Measurements from ENCODE around the gene ROBO1. TPM values are rescaled to one million over a fixed set of nuclear protein-coding genes. Genes with fewer than 3 reads are reported as not detected.

The ROBO1 gene
- total and polyA plus RNA-seq, 2 of the 13 experiments (the other 11 are each of a cell fraction or from before 2014, with no cell fraction given) = 52.2 to 71.0 TPM

GRCh38 chr3:78571486-78571885 lies 1196.3 kb downstream of the ROBO1 start (continued):
- no peak for TF ChIP-seq BORCS8-MEF2B (CRISPR knock-in tag; IDR thresholded peaks at IDR 0.05)
- no peak for TF ChIP-seq ARID4A (CRISPR knock-in tag; IDR thresholded peaks at IDR 0.05; ENCODE audit: borderline replicate concordance)
- TF ChIP-seq ZNF10 (CRISPR knock-in tag; IDR thresholded peaks at IDR 0.05; ENCODE audit: borderline replicate concordance, low read depth) = no peak
- no peak for TF ChIP-seq ZNF292 (CRISPR knock-in tag; IDR thresholded peaks at IDR 0.05; ENCODE audit: borderline replicate concordance, low read depth)
- no peak for TF ChIP-seq TRIM24 (CRISPR knock-in tag; IDR thresholded peaks at IDR 0.05)
- TF ChIP-seq SKI (IDR thresholded peaks at IDR 0.05; ENCODE audit: partially characterized antibody) = no peak
- no peak for TF ChIP-seq MIER3 (CRISPR knock-in tag; IDR thresholded peaks at IDR 0.05; ENCODE audit: borderline replicate concordance)
- no peak for TF ChIP-seq CSRNP2 (CRISPR knock-in tag; conservative IDR thresholded peaks at IDR 0.05; ENCODE audit: low read depth)
